DLD1 (cell line): ENCODE measurements around the gene TMEM126A.

Source experiments
- in situ Hi-C: cut with HindIII; loops from 2 replicates; pipeline ENCODE4 v1.10.0; 2017; ENCODE audit warnings: low sequenced_read_pairs

TMEM126A gene

GRCh38 chr11:85694385-85694980 lies 46.7 kb downstream of the TMEM126A start:
- in situ Hi-C loops, result no loop called here

- in situ Hi-C loops, result no loop called here
These were observed 47.8 kb downstream of the TMEM126A start for GRCh38 chr11:85695546-85695945.

DNA sequence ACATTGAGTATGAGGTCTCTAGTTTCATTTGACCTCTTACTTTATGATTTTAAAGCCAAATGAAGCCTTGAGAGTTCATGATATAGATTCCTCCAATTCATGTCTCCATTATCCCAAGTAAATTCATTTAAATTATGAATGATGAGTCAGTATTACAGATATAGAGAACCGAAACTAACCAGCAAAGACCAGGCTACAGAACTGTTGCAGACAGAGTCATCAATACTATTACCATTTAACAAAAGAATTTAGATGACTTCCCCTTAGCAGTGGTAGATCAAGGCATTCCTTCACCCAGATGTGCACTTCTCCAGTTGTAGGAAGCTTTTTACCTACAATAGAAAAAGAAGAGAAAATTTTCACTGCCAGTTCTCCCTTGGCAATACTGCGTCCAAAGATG lies 50.0 kb downstream of the TMEM126A start:
- in situ Hi-C loops, result no loop called here

GRCh38 chr11:85698195-85698594 lies 50.4 kb downstream of the TMEM126A start:
- in situ Hi-C loops, result no loop called here

GRCh38 chr11:85699957-85700741 lies 52.4 kb downstream of the TMEM126A start:
- in situ Hi-C loops, result no loop called here

DNA sequence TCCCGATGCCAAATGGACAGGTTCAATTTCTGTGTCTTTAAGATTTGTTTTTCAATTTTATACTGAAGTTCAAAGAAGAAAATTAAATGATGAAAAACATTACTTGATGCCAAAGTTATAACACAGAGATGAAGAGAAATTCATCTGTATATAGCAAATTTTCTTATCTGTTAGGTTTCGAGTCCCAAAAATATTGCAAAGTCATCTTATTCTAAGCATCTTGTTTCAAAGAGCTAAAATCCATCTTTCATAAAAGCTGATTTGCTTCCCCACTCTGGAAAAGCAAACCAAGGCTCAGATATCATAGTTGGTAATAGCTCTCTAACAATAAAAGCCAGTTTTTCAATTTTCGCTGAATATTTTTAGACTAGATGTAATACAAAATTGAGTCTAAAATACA lies 57.2 kb downstream of the TMEM126A start:
- in situ Hi-C loops, result no loop called here

- in situ Hi-C loops, result no loop called here
These were observed 58.0 kb downstream of the TMEM126A start for GRCh38 chr11:85705800-85706199.
